Progenitor cell of endocrine pancreas (in vitro differentiated cells): ENCODE results near the gene REL. TPM values are rescaled to one million over a fixed set of nuclear protein-coding genes. Genes with fewer than 3 reads are reported as not detected.

Experiments
- DNase-seq: peaks from one replicate; pipeline ENCODE4 v3.0.0; 2021; ENCODE audit warnings: low spot score; ENCODE audit not compliant: unreplicated experiment
- H3K27ac Mint-ChIP-seq: 2 replicates; pipeline ENCODE4 v1.8.0; 2021; ENCODE audit warnings: mild to moderate bottlenecking, moderate library complexity, mixed read lengths
- H3K27me3 Mint-ChIP-seq: 2 replicates; pipeline ENCODE4 v1.8.0; 2021; ENCODE audit warnings: mixed read lengths
- H3K36me3 Mint-ChIP-seq: 2 replicates; pipeline ENCODE4 v1.8.0; 2022; ENCODE audit warnings: mixed read lengths; ENCODE audit not compliant: insufficient read depth
- H3K4me1 Mint-ChIP-seq: 2 replicates; pipeline ENCODE4 v1.8.0; 2021; ENCODE audit warnings: low read depth, mixed read lengths
- H3K4me3 Mint-ChIP-seq: 2 replicates; pipeline ENCODE4 v1.8.0; 2021; ENCODE audit warnings: low read depth, mild to moderate bottlenecking, moderate library complexity, mixed read lengths
- H3K9me3 Mint-ChIP-seq: 2 replicates; pipeline ENCODE4 v1.8.0; 2021; ENCODE audit warnings: low read depth, mixed read lengths
- total RNA-seq: library from RNA; stranded (reverse); gene quantifications from 2 replicates; pipeline ENCODE4 v1.2.1, GENCODE V29; 2021
- TF ChIP-seq, protein P1 (sequence below): fragments of 200-600 bp; sonication (generic); IDR thresholded peaks from one replicate; pipeline ENCODE4 v1.5.0; 2021; ENCODE audit warnings: antibody characterized with exemption, mild to moderate bottlenecking; ENCODE audit not compliant: unreplicated experiment

Gene REL
- total RNA-seq, 1 donor from 2014 or later, result 11.9 TPM

DNA sequence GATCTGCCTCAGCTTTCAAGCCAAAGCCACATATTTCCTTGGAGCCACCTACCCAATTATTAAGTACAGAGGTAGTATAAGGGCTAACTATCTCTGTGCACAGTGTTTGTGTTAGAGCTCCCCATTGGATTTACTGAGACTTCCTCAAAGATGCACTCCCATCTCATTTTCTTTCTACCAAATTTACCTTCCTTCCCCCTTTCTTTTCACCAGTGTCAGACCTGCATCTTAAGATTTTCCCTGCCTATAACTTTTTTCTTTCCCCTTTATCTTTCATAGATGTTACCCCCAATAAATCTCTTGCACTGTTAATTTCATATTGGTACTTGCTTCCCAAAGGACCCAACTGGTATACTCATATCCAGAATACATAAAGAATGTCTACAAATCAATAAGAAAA, 5.9 kb upstream of the REL start:
- H3K4me1 Mint-ChIP-seq, result no peaks in the 10 kb centered on the region
- no peak overlapping the region for H3K27ac Mint-ChIP-seq

DNA sequence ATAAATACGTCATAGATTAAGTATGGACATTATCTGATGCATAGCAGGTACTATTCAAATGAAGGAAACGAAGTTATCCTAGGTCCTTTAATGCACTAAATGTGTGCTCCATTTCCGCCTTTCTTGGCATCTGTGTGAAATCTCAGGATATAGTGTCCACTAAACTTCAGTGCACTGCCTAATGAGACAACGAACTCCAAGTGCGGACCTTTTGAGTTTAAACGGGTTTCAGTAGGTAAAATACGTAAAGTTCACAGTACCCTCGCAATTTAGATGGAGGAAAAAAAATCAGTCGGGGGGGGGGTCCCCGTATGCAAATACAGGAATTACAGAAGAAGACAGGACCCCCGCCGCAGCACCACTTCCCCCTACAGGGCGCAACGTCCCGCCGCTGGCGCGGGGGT, 729 bp upstream of the REL start:
- Mint-ChIP-seq H3K27me3 (no peaks in the 10 kb centered on the region), H3K4me3 (peak overlapping the region; percentile 90), H3K27ac (peak overlapping the region; percentile 96), H3K4me1 (peaks cover 18% of the 10 kb centered on the region), H3K36me3 (no peaks in the 10 kb centered on the region), H3K9me3 (no peaks in the 10 kb centered on the region)
- TF ChIP-seq, protein P1, sequence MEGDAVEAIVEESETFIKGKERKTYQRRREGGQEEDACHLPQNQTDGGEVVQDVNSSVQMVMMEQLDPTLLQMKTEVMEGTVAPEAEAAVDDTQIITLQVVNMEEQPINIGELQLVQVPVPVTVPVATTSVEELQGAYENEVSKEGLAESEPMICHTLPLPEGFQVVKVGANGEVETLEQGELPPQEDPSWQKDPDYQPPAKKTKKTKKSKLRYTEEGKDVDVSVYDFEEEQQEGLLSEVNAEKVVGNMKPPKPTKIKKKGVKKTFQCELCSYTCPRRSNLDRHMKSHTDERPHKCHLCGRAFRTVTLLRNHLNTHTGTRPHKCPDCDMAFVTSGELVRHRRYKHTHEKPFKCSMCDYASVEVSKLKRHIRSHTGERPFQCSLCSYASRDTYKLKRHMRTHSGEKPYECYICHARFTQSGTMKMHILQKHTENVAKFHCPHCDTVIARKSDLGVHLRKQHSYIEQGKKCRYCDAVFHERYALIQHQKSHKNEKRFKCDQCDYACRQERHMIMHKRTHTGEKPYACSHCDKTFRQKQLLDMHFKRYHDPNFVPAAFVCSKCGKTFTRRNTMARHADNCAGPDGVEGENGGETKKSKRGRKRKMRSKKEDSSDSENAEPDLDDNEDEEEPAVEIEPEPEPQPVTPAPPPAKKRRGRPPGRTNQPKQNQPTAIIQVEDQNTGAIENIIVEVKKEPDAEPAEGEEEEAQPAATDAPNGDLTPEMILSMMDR, result peak; percentile 35
- no peak for DNase-seq

More for the DNA sequence above, 5.9 kb upstream of the REL start:
- DNase-seq, result no peak
- no peaks in the 10 kb centered on the region for H3K9me3 Mint-ChIP-seq
- H3K27me3 Mint-ChIP-seq, result no peaks in the 10 kb centered on the region
- no peaks in the 10 kb centered on the region for H3K36me3 Mint-ChIP-seq
- TF ChIP-seq, protein P1, result no peak
- no peak overlapping the region for H3K4me3 Mint-ChIP-seq

DNA sequence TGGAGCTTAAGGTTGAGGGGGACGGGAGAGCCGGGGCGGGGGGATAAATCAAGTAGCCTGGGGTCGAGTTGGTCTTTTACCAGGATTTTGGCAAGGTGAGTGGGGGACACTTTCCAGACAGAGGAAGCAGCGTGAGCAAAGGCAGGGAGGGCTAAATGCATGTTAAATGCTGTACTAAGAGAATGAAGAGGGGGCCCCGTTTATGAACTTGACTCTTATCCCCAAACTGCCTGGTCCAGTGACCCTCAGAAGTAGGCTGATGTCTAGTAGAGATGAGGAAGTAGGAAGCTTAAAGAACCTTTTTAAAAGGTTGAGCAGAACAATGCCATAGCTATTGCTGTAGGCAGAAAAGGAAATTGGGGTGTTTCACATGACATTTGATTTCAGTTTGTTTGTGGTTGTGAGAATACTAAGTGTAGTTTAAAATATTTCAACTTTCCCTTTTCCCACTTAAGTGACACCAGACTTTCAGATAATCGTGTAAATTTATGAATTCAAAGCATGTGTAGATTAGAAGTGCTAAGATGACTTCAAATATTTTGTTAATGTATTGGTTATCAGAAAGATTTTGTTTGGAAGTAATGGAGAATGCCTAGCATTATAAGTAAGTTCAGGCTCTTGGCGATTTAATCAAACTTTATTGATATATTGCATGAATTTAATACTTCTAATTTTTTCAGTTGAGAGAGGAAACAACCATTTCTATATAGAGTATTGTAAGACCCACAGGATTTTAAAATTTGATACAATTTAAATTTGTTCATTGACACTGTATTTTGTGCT, 1.8 kb downstream of the REL start:
- peaks cover 23% of the 10 kb centered on the region for H3K4me1 Mint-ChIP-seq
- H3K27ac Mint-ChIP-seq, result peak overlapping the region; percentile 60
- no peak for DNase-seq
- no peaks in the 10 kb centered on the region for H3K27me3 Mint-ChIP-seq
- no peaks in the 10 kb centered on the region for H3K36me3 Mint-ChIP-seq
- peak overlapping the region; percentile 92 for H3K4me3 Mint-ChIP-seq
- no peaks in the 10 kb centered on the region for H3K9me3 Mint-ChIP-seq
- TF ChIP-seq, protein P1, result no peak

DNA sequence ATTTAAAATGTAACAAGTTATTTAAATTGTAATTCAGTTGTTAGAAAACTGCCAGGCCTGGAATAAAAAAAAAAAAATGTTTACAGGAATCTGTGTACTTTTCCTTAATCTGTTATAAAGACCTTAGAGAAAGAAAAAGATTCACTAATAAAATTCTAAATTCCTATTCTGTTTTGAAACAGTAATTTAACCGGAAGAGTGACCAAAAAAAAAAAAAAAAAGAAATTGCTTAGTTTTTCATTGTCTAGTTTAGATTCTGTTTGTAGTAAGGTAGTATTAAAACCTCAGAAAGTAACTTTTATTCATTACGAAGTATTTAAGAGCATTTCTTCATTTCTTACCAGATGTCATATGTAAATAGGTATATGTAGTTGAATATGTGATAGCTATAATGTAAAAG, 2.5 kb downstream of the REL start:
- H3K27ac Mint-ChIP-seq, result no peak overlapping the region
- H3K4me3 Mint-ChIP-seq, result no peak overlapping the region
- DNase-seq, result no peak
- peaks cover 23% of the 10 kb centered on the region for H3K4me1 Mint-ChIP-seq
- TF ChIP-seq, protein P1, result no peak
- no peaks in the 10 kb centered on the region for H3K9me3 Mint-ChIP-seq
- H3K27me3 Mint-ChIP-seq, result no peaks in the 10 kb centered on the region
- no peaks in the 10 kb centered on the region for H3K36me3 Mint-ChIP-seq

DNA sequence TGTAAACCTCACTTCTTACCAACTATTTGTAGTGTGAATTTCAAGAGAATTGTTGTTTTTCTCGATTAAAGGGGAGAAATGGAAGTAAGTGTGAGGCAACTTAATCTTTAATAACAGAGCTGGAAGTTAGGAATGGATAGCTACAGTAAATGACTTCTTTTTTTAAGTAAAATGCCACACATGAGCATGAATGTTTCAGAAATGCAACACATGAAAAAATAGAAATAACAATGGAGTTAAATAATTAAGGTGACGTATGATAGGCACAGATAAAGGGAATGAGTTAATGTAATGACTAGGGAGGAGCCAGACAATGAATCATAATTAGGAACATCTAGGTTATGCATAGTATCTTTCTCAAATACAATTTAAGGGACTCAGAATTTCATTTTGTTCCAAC, 3.4 kb downstream of the REL start:
- no peak for DNase-seq
- H3K4me3 Mint-ChIP-seq, result no peak overlapping the region
- peaks cover 23% of the 10 kb centered on the region for H3K4me1 Mint-ChIP-seq
- H3K27ac Mint-ChIP-seq, result no peak overlapping the region
- no peaks in the 10 kb centered on the region for H3K27me3 Mint-ChIP-seq
- no peaks in the 10 kb centered on the region for H3K9me3 Mint-ChIP-seq
- TF ChIP-seq, protein P1, result no peak
- no peaks in the 10 kb centered on the region for H3K36me3 Mint-ChIP-seq
